ENCODE data around the gene TMEM9B.

Gene TMEM9B

DNA sequence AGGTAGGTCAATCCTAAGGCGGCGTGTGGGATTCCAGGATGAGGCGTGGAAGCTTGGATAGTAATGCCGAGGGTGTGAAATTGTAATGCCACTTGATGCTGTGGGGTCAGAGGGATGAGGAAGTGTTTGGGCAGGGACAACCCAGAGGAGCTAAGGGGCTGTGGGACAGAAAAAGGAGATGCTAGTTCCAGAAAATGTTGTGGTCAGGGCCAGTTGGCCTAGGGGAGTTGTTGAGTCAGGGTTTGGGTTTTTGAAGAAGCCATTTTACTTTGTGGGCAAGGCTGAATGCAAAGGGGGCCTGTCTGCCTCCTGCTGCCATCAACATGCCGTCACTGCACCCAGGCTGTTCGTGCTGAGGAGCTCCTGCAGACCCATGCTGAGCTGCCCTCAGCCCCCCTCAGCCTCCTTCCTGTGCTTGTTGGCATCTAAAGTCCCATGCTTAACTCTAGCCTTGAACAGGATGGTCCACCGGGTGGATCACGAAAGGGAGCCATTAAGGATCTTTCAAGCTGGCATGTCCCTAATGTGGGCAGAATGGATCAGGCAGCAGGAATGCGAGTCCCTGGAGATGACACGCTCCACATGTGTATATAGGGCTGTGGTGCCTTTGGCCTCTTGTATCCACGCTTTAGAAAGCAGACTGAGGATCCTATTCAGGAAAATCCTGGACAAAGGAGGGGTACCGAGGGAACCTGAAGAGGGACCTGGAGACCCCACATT is 33.6 kb downstream of the TMEM9B start:
- no peak for DNase-seq
- no peaks in the 10 kb centered on the region for H3K27me3 ChIP-seq (ENCODE audit: insufficient read depth, low read depth, severe bottlenecking)
- TF ChIP-seq, protein P1, sequence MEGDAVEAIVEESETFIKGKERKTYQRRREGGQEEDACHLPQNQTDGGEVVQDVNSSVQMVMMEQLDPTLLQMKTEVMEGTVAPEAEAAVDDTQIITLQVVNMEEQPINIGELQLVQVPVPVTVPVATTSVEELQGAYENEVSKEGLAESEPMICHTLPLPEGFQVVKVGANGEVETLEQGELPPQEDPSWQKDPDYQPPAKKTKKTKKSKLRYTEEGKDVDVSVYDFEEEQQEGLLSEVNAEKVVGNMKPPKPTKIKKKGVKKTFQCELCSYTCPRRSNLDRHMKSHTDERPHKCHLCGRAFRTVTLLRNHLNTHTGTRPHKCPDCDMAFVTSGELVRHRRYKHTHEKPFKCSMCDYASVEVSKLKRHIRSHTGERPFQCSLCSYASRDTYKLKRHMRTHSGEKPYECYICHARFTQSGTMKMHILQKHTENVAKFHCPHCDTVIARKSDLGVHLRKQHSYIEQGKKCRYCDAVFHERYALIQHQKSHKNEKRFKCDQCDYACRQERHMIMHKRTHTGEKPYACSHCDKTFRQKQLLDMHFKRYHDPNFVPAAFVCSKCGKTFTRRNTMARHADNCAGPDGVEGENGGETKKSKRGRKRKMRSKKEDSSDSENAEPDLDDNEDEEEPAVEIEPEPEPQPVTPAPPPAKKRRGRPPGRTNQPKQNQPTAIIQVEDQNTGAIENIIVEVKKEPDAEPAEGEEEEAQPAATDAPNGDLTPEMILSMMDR (IDR thresholded peaks at IDR 0.05; ENCODE audit: low read depth, low read length), result no peak
- peaks cover 3% of the 10 kb centered on the region for H3K36me3 ChIP-seq
- H3K27ac ChIP-seq, result no peak overlapping the region
- H3K9me3 ChIP-seq (ENCODE audit: severe bottlenecking), result no peaks in the 10 kb centered on the region
- H3K4me3 ChIP-seq (ENCODE audit: low read depth, low read length), result no peak overlapping the region

DNA sequence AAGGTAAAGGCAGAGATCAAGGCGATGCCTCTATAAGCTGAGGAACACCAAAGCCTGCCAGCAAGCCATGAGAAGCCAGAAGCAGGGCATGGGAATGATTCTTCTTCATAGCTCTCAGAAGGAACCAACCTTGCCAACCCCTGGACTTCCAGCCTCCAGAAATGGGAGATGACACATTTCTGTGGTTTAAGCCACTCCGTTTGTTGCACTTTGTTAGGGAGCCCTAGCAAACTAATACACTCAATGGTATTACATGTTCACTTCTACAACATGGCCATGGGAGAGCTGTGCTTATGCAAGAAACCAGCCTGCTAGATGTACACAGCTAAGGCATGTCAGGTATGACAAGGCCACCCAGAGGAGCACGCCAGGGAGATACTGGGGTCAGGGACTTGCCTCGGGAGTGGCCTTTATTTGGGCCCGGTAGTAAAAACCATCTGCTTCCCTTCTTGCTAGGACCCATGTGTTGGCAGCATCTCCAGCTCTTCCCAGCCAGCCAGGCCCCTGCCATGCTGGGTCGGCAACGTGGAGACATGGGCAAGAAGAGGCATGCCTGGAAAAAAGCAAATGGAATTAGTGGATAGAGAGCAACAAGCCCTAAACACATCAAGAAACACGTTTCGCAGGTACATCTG is 35.1 kb downstream of the TMEM9B start:
- H3K9me3 ChIP-seq (ENCODE audit: severe bottlenecking), result no peaks in the 10 kb centered on the region
- no peaks in the 10 kb centered on the region for H3K27me3 ChIP-seq (ENCODE audit: insufficient read depth, low read depth, severe bottlenecking)
- no peak for DNase-seq
- H3K36me3 ChIP-seq, result peaks cover 9% of the 10 kb centered on the region
- H3K4me3 ChIP-seq (ENCODE audit: low read depth, low read length), result no peak overlapping the region
- no peak overlapping the region for H3K27ac ChIP-seq
- TF ChIP-seq, protein P1 (IDR thresholded peaks at IDR 0.05; ENCODE audit: low read depth, low read length), result no peak

DNA sequence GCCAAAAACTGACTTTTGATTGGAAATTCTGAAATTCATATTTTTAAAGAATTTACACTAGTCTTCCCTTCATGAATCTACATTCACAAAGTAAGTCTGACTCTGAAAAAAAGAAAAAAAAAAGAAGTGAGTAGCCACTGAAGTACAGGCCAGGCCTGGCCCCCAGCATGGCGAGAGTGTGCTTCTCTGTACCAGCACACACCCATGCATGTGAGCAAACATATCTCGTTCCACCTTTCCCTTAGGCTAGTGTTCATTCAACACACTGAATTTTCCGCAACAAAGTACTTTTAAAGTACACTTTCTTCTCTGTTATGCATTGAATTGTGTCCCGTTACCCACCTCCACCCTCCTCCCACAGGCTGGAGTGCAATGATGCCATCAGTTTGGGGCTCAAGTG is 36.0 kb downstream of the TMEM9B start:
- Histone ChIP-seq H3K9me3 (ENCODE audit: severe bottlenecking) (no peaks in the 10 kb centered on the region), H3K4me3 (ENCODE audit: low read depth, low read length) (no peak overlapping the region), H3K36me3 (peaks cover 12% of the 10 kb centered on the region), H3K27ac (no peak overlapping the region), H3K27me3 (ENCODE audit: insufficient read depth, low read depth, severe bottlenecking) (no peaks in the 10 kb centered on the region)
- TF ChIP-seq, protein P1 (IDR thresholded peaks at IDR 0.05; ENCODE audit: low read depth, low read length), result no peak
- DNase-seq, result no peak

DNA sequence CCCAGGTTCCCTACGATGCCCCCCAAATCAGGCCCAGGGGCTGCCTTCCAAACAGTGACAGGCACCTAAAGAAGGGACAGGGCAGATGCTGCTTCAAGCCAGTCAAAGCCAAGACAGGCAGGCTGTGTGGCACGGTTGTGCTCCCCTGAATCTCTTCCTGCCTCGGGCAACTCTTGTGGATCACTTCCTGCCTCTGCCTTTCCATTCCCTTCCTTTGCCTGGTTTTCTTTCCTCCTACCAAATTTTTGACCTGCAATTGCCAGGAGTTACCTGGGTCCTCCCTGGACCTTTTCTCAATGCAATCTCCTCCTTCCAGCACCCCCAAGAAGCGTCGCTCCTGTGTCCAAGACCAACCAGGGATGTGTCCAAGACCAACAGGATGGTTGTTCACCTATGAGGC is 37.0 kb downstream of the TMEM9B start:
- Histone ChIP-seq H3K36me3 (peaks cover 18% of the 10 kb centered on the region), H3K4me3 (ENCODE audit: low read depth, low read length) (no peak overlapping the region), H3K27me3 (ENCODE audit: insufficient read depth, low read depth, severe bottlenecking) (no peaks in the 10 kb centered on the region), H3K27ac (no peak overlapping the region), H3K9me3 (ENCODE audit: severe bottlenecking) (no peaks in the 10 kb centered on the region)
- no peak for DNase-seq
- TF ChIP-seq, protein P1 (IDR thresholded peaks at IDR 0.05; ENCODE audit: low read depth, low read length), result no peak

DNA sequence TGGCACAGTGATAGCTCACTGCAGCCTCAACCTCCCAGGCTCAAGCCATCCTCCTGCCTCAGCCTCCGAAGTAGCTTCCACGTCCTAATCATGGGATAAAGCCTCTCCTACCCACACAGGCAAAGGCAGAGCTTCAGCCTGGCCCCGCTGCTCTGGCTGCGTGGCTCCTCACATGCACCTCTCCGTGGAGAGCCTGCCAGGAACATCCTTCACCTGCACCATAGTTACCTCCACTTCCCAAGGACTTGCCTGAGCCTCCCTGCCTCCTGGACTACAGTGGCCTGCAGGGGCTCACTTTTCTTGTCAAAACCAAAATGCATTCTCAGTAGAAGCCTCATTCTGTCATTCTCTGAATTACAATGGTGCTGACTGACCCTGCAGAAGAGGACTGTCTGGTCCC is 38.0 kb downstream of the TMEM9B start:
- Histone ChIP-seq H3K9me3 (ENCODE audit: severe bottlenecking) (no peaks in the 10 kb centered on the region), H3K4me3 (ENCODE audit: low read depth, low read length) (no peak overlapping the region)

More for the DNA sequence above, 38.0 kb downstream of the TMEM9B start:
- TF ChIP-seq, protein P1 (IDR thresholded peaks at IDR 0.05; ENCODE audit: low read depth, low read length), result no peak
- no peak for DNase-seq
- Histone ChIP-seq H3K27me3 (ENCODE audit: insufficient read depth, low read depth, severe bottlenecking) (no peaks in the 10 kb centered on the region), H3K27ac (no peak overlapping the region), H3K36me3 (peaks cover 28% of the 10 kb centered on the region)

All from WERI-Rb-1 (cell line).